Measurements from ENCODE around the gene LRIG1.

Gene LRIG1

DNA sequence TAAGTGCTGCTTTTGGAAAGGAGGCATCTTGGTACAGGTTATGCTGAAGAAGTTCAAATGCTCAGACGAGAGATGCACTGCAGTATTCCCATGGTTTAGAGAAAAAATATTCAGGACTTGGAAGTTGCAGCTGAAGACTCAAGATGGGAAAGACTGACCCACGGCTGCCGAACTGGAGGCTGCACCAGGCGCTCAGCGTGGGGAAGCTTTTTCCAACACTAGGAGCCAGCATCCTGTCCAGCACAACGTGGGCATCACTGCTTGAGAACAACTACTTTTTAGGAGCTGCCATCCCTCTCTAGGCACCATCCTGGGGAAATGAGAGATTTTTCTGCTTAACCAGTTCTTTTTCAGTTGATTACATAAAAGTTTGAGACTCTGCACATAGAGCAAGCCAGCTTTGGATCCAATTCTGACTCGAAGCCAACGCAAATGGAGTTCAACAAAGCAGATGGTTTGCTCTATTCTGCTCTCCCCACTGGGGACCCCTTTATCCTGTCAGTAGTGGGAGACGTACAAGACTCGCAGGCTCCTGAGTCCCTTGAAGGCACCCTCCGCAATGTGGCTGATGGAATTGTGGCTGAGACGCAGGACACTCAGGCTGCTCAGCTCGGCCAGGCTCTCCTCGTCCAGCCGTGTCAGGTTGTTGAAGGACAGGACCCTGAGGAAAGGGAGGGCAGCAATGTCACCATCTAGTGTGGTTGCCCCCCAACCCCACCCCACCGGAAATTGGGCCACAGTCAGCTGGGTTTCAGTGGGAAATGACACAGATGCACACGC lies 93.8 kb downstream of the LRIG1 start:
- H3K36me3 ChIP-seq (ENCODE audit: control insufficient read depth in 2 of 2, insufficient read depth in 1 of 2, low read length in 2 of 2): peaks cover 0 to 82% of the 10 kb centered on the region in 2 experiments; a peak in 1 of 3 replicates
- H3K4me1 ChIP-seq (ENCODE audit: control insufficient read depth, insufficient read depth, low read length): no peaks in the 10 kb centered on the region
- no peak overlapping the region for H3K27ac ChIP-seq (ENCODE audit: extremely low read depth, low read depth, low read length)
- no peak overlapping the region for H3K4me3 ChIP-seq (ENCODE audit: low read depth, low read length)
- POLR2A ChIA-PET: no interaction called here
- CTCF ChIA-PET: interaction anchor here (0.5 to 2.8 kb wide), 23 partner anchors 8 to 416 kb away, joined by 3 to 18 read pairs (median 5); no protein-coding TSS in a partner anchor
- TF ChIP-seq, protein P1, sequence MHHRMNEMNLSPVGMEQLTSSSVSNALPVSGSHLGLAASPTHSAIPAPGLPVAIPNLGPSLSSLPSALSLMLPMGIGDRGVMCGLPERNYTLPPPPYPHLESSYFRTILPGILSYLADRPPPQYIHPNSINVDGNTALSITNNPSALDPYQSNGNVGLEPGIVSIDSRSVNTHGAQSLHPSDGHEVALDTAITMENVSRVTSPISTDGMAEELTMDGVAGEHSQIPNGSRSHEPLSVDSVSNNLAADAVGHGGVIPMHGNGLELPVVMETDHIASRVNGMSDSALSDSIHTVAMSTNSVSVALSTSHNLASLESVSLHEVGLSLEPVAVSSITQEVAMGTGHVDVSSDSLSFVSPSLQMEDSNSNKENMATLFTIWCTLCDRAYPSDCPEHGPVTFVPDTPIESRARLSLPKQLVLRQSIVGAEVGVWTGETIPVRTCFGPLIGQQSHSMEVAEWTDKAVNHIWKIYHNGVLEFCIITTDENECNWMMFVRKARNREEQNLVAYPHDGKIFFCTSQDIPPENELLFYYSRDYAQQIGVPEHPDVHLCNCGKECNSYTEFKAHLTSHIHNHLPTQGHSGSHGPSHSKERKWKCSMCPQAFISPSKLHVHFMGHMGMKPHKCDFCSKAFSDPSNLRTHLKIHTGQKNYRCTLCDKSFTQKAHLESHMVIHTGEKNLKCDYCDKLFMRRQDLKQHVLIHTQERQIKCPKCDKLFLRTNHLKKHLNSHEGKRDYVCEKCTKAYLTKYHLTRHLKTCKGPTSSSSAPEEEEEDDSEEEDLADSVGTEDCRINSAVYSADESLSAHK (tag by site-specific recombination; IDR thresholded peaks at IDR 0.05): no peak
- TF ChIP-seq, protein P2, sequence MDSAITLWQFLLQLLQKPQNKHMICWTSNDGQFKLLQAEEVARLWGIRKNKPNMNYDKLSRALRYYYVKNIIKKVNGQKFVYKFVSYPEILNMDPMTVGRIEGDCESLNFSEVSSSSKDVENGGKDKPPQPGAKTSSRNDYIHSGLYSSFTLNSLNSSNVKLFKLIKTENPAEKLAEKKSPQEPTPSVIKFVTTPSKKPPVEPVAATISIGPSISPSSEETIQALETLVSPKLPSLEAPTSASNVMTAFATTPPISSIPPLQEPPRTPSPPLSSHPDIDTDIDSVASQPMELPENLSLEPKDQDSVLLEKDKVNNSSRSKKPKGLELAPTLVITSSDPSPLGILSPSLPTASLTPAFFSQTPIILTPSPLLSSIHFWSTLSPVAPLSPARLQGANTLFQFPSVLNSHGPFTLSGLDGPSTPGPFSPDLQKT (IDR thresholded peaks at IDR 0.05; ENCODE audit: borderline replicate concordance, low read depth, low read length): no peak
- TF ChIP-seq, protein P3, sequence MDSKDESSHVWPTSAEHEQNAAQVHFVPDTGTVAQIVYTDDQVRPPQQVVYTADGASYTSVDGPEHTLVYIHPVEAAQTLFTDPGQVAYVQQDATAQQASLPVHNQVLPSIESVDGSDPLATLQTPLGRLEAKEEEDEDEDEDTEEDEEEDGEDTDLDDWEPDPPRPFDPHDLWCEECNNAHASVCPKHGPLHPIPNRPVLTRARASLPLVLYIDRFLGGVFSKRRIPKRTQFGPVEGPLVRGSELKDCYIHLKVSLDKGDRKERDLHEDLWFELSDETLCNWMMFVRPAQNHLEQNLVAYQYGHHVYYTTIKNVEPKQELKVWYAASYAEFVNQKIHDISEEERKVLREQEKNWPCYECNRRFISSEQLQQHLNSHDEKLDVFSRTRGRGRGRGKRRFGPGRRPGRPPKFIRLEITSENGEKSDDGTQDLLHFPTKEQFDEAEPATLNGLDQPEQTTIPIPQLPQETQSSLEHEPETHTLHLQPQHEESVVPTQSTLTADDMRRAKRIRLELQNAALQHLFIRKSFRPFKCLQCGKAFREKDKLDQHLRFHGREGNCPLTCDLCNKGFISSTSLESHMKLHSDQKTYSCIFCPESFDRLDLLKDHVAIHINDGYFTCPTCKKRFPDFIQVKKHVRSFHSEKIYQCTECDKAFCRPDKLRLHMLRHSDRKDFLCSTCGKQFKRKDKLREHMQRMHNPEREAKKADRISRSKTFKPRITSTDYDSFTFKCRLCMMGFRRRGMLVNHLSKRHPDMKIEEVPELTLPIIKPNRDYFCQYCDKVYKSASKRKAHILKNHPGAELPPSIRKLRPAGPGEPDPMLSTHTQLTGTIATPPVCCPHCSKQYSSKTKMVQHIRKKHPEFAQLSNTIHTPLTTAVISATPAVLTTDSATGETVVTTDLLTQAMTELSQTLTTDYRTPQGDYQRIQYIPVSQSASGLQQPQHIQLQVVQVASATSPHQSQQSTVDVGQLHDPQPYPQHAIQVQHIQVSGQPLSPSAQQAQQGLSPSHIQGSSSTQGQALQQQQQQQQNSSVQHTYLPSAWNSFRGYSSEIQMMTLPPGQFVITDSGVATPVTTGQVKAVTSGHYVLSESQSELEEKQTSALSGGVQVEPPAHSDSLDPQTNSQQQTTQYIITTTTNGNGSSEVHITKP (tag by site-specific recombination; IDR thresholded peaks at IDR 0.05): no peak
- no peak for TF ChIP-seq ZNF626 (tag by site-specific recombination; IDR thresholded peaks at IDR 0.05)
- TF ChIP-seq ZFHX2 (tag by site-specific recombination; conservative IDR thresholded peaks at IDR 0.05): no peak
- TF ChIP-seq SP7 (tag by site-specific recombination; IDR thresholded peaks at IDR 0.05): no peak
- no peak for TF ChIP-seq ZNF350 (tag by site-specific recombination; IDR thresholded peaks at IDR 0.05)
- no peak for TF ChIP-seq YY1 (tag by site-specific recombination; IDR thresholded peaks at IDR 0.05)
- TF ChIP-seq WT1 (tag by site-specific recombination; IDR thresholded peaks at IDR 0.05): no peak
- no peak for TF ChIP-seq BCL11B (tag by site-specific recombination; IDR thresholded peaks at IDR 0.05; ENCODE audit: low read depth)
- TF ChIP-seq, protein P4, sequence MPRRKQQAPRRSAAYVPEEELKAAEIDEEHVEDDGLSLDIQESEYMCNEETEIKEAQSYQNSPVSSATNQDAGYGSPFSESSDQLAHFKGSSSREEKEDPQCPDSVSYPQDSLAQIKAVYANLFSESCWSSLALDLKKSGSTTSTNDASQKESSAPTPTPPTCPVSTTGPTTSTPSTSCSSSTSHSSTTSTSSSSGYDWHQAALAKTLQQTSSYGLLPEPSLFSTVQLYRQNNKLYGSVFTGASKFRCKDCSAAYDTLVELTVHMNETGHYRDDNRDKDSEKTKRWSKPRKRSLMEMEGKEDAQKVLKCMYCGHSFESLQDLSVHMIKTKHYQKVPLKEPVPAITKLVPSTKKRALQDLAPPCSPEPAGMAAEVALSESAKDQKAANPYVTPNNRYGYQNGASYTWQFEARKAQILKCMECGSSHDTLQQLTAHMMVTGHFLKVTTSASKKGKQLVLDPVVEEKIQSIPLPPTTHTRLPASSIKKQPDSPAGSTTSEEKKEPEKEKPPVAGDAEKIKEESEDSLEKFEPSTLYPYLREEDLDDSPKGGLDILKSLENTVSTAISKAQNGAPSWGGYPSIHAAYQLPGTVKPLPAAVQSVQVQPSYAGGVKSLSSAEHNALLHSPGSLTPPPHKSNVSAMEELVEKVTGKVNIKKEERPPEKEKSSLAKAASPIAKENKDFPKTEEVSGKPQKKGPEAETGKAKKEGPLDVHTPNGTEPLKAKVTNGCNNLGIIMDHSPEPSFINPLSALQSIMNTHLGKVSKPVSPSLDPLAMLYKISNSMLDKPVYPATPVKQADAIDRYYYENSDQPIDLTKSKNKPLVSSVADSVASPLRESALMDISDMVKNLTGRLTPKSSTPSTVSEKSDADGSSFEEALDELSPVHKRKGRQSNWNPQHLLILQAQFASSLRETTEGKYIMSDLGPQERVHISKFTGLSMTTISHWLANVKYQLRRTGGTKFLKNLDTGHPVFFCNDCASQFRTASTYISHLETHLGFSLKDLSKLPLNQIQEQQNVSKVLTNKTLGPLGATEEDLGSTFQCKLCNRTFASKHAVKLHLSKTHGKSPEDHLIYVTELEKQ (tag by site-specific recombination; IDR thresholded peaks at IDR 0.05; ENCODE audit: borderline replicate concordance): no peak
- no peak for TF ChIP-seq ZNF221 (tag by site-specific recombination; IDR thresholded peaks at IDR 0.05; ENCODE audit: borderline replicate concordance)
- no peak for TF ChIP-seq FEZF1 (tag by site-specific recombination; IDR thresholded peaks at IDR 0.05)
- no peak for TF ChIP-seq ZNF555 (tag by site-specific recombination; conservative IDR thresholded peaks at IDR 0.05)
- no peak for TF ChIP-seq ZNF560 (tag by site-specific recombination; IDR thresholded peaks at IDR 0.05; ENCODE audit: borderline replicate concordance)
- no peaks in the 10 kb centered on the region for H3K9me3 ChIP-seq (ENCODE audit: control insufficient read depth, insufficient read depth, low read depth, low read length)
